Hematopoietic multipotent progenitor cell treated with erythropoietin and hydrocortisone succinate and interleukin-3 and kit ligand, for 8 days (in vitro differentiated cells): Measurements from ENCODE around the gene GABBR1.

Experiments
- DNase-seq: peaks from one replicate; pipeline ENCODE4 v3.0.0-alpha.2; 2015

GABBR1 gene

DNA sequence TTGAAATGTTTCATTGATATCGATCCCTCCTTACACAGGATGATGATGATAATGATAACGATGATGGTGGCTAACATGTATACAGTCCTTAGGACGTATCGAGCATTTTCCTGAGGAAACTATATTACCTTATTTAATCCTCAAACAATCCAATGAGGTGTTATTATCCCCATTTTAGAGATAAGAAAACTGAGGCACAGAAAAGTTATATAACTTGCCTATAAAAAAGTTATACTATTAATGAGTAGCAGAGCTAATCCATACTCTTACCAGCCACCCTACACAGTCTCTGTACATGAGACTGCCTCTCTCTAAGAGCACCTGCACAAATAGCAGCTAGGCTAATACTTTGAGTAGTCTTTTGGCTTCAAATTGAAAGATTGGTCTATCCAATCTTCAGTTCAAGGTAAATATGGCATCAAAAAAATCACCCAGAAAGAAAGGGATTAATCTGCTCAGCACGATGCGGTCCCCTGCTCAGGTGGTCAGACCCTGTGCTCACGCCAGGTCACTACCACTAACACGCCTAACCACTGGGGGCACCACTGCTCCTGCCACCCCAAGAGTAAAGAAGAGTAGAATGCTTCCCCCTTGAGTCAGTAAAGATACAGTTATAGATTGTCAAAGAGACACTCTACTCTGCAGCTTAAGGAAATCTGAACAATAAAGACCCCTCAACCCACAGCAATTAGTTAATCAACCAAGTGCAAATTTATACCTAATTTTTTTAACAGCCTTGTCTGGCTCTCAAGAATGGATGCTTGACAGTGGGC lies 15.0 kb downstream of the GABBR1 start:
- no peak for DNase-seq

DNA sequence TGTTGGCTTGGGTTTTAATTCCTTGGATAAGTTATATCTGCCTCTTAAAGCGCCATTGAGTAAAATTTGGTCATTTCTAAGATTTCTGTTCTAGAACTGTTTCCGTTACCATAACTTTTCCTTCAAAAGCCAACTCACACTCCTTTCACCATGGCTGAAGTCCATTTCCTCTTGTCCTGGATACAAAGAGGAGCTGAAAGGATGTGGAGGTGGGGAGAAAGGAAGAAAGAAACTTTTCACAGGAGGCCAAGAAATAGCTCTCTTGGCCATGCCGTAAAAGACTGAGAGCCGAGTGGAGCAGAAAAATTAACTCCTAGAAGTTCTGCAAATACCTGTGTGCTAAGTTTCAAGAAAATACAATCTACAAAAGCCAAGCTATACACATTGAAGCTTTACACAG lies 21.6 kb downstream of the GABBR1 start:
- DNase-seq = no peak

DNA sequence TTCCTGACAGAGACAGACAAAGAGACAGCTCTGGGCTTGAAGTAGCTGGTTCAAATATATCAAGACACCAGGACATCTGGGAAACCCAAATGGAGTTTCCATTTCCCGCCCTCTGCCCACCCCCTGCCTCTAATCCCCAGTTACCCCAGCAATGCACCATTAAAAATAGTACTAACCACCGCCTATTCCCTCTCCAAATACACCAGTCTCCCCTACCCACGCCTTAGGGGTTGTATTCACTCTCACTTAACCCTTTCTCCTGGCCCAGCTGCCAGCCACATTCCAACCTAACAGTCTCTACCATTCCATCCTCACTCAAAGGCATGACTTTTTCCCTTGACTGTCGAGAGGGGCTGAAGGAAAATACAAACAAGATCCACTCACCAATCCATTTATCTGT lies 22.4 kb downstream of the GABBR1 start:
- no peak for DNase-seq

- DNase-seq = no peak
These were observed 24.9 kb downstream of the GABBR1 start for GRCh38 chr6:29608131-29608530.

DNA sequence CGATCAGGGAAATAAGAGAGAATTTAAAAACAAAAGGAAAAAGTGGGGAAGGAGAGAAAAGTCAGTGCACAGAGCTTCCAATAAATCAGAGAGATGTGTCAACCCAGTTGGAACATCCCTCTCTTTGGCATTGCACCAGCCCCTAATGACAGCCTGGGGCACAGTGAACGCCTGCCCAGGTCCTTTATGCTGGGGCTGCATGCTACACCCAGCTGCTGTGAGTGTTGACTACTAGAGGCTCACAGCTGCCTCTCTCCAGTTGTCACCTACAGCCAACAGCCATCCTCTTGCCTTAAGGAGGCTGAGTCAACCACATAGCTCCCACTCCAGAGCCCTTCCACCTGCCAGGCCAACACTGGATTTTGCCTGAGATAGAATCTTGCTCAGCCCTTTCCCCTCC lies 29.1 kb downstream of the GABBR1 start:
- no peak for DNase-seq

- no peak for DNase-seq
These were observed 29.5 kb downstream of the GABBR1 start for GRCh38 chr6:29603456-29603855.

GRCh38 chr6:29602564-29603361 lies 30.2 kb downstream of the GABBR1 start:
- peak; percentile 25 for DNase-seq

GRCh38 chr6:29598172-29598747 lies 34.7 kb downstream of the GABBR1 start:
- no peak for DNase-seq

- no peak for DNase-seq
These were observed 35.8 kb downstream of the GABBR1 start for GRCh38 chr6:29597184-29597583.

DNA sequence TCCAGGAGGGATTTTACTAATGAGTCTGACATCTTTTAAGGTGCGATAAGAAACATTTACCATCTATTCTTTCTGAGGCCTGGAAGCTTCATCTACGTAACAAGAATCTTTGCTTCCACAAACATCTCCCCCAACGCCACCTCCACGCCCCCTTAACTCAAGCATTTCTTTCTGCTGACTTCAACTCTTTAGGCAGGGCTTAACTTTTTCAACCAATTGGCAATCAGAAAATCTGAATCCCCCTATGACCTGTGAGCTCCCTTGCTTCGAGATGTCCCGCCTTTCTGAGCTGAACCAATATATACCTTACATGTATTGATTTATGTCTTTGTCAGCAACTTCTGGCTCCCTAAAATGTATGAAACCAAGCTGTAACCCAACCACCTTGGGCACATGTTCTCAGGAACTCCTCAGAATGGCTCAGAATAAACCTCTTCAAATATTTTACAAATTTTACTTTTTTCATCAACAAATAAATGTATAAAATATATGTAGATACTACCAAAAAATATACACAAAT lies 36.5 kb downstream of the GABBR1 start:
- no peak for DNase-seq

DNA sequence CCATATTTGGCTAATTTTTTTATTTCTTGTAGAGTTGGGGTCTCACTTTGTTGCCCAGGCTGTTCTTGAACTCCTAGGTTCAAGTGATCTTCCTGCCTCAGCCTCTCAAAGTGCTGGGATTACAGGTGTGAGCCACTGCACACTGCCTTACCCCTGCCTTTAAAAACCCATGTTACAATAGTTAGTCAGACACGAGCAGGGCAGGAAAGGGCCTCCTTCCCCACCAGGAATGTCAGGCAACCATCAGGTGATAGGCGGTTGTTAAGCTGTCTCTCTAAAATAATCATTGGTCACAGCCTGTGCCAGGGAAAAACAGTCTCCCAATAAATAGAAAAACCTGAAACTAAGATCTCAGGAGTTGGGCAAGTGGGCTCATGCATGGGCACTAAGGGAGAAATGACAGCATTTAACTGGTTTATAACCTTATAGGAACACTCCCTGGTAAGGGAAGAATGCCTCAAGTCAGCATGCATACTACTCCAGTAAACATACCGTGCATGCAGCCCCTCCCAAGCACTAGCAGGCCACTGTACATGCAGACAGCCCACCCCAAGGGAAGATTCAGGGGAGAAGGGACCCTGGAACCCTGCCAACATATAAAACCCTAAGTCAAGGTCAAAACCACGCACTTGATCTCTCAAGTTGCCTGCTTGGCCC lies 39.7 kb downstream of the GABBR1 start:
- no peak for DNase-seq

DNA sequence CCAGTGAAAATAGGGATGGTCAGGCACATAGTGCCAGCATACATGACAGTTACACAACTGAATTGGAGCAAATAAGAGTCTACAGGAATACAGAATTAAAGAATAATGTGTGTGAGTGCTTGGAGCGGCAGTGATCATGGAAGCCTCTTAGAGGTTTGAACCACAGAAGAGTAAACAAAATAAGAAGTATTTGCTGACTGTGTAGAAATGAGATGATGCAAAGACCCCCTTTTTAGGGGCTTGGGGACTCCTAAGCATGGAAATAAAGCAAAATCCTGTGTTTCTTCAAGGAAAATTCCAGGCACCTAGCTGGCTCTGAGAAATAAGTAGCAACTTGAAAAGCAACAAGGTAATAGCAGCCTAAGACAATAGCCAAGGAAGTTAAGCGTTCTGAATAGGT lies 41.3 kb downstream of the GABBR1 start:
- no peak for DNase-seq

DNA sequence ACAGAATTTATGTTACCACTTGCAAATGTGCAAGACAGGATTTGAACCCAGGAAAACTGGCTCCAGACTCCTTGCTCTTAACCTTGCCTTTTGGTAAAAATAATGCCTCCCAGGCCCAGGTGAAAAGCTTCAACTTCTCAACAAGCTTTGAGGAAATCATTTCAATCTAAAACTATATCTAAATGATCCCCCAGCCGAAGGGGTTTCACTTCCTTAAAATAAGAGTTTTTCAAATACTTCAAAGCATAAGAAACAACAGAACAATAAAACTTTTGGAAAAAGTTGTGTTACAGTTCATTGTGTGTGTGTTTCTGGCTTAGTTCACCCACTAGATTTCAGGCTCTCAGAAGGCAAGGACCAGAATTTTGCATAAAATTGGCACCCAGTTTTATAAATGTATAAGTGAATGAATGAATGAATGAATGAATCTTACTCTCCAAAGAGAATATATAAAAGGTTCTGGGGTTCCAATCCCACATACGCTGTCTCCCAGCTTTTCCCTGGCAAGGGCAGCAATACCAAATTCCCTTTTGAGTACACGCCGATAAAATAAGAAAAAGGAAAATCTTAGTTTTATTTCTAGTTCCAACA lies 42.7 kb downstream of the GABBR1 start:
- DNase-seq = no peak

DNA sequence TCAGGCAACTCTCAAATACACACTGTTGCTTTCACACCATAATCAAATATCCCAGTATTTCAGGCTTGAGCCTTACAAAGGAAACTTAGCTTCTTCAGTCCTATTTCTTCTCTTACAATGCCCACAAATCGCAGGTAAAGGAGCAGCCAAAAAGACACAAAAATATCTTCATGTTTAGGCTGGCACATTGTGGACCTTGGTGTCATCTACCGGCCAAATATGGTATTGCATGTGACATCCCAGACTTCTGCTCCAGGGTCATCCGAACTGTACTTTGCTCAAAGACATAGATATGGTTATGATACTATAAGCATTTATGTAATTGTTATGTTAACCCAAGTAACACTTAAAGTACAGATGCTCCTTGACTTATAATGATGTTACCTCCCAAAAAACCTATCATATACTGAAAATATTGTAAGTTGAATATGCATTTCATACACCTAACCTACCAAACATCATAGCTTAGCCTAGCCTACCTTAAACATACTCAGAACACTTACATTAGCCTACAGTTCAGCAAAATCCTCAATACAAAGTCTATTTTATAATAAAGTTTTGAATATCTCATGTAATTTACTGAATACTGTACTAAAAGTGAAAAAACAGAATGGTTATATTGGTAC lies 43.4 kb downstream of the GABBR1 start:
- DNase-seq = peak; percentile 60

GRCh38 chr6:29584821-29585220 lies 48.2 kb downstream of the GABBR1 start, which contains the start of gene OR2H2:
Gene OR2H2, plus strand, starts transcription at chr6:29585121. Its CDS starts 2,824 bp downstream, at chr6:29587945.
- no peak for DNase-seq

DNA sequence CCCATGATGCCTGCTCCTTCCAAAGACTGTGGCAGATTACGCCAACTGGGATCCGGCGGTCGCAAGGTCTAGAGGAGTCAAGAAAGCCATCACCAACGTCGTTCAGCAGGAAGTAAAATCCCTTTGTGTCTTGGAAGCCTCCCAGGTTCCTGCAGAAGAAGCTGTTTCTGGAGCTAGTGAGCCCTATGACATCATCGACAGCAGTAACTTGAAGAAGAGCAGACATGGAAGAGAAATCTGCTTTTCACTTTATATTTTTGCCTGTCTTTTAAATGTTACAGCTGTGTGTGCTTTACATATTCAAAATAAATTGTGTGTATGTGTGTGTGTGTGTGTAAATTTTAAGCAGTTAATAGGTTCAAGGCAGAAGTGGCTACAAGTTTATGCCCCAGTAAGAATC lies 55.4 kb downstream of the GABBR1 start:
- DNase-seq = no peak

- no peak for DNase-seq
These were observed 56.9 kb downstream of the GABBR1 start for GRCh38 chr6:29576056-29576455.

DNA sequence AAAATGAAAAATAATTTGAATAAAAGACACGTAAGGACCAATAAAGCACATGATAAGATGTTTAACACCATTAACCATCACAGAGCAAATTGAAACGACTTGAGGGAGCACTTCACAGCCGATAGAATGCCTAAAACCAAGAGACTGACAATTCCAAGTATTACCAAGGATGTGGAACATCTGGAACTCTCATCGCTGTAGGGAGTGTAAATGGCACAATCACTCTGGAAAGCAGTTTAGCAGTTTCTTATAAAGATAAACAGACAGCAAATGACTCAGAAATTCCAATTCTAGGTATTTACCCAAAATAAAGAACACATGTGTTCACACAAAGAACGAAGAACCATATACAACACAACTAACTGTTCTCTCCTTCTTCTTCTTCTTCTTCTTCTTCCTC lies 65.0 kb downstream of the GABBR1 start:
- no peak for DNase-seq

GRCh38 chr6:29567541-29567940 lies 65.4 kb downstream of the GABBR1 start:
- DNase-seq = no peak

GRCh38 chr6:29566856-29567255 lies 66.1 kb downstream of the GABBR1 start:
- no peak for DNase-seq

GRCh38 chr6:29564875-29565274 lies 68.1 kb downstream of the GABBR1 start:
- no peak for DNase-seq

GRCh38 chr6:29563435-29563965 lies 69.5 kb downstream of the GABBR1 start:
- no peak for DNase-seq
